Measurements from ENCODE around the gene C11orf98.

Gene C11orf98

GRCh38 chr11:62665075-62665598 lies at the start of gene C11orf98, which contains the start of gene CSKMT:
Gene C11orf98, minus strand, starts transcription at chr11:62665210. Its CDS starts 41 bp downstream, at chr11:62665169.
Gene CSKMT, plus strand, starts transcription at chr11:62665312. Its CDS starts 568 bp downstream, at chr11:62665880.
- peak; percentile 93 for DNase-seq
- H3K4me1 ChIP-seq (ENCODE audit: low read length) = peaks cover 5% of the 10 kb centered on the region; the same call in 1 of the 2 replicates
- no peaks in the 10 kb centered on the region for H3K27me3 ChIP-seq (replicated peaks; ENCODE audit: insufficient read depth, low read length)
- peak within 1 kb of the TSS; percentile 83 for H3K9ac ChIP-seq (ENCODE audit: low read length)
- peak within 1 kb of the TSS; percentile 67; the same call in 1 of the 2 replicates for H3K27ac ChIP-seq (ENCODE audit: low read length)
- H2AFZ ChIP-seq (ENCODE audit: low read length) = peak within 1 kb of the TSS; percentile 98
- H3K4me3 ChIP-seq (ENCODE audit: low read length) = peak within 1 kb of the TSS; percentile 97
- H3K9me2 ChIP-seq (replicated peaks; ENCODE audit: insufficient read depth, low read length) = no peaks in the 10 kb centered on the region
- H4K20me1 ChIP-seq (ENCODE audit: insufficient read depth, low read length) = no peaks in the 10 kb centered on the region
- peak within 1 kb of the TSS; percentile 70 for H3K4me2 ChIP-seq (ENCODE audit: low read depth, low read length)
- H3K36me3 ChIP-seq (replicated peaks; ENCODE audit: insufficient read depth, low read length) = no peaks in the 10 kb centered on the region; the same call in 1 of the 2 replicates
- no peak for TF ChIP-seq EZH2phosphoT487 (IDR thresholded peaks at IDR 0.05; ENCODE audit: low read length)
- no peak for TF ChIP-seq CTCF (IDR thresholded peaks at IDR 0.05; ENCODE audit: low read length)
- no peak for TF ChIP-seq EZH2 (optimal IDR thresholded peaks at IDR 0.05; ENCODE audit: low read depth, low read length)
- peaks cover 36% of the 10 kb centered on the region for H3K79me2 ChIP-seq (ENCODE audit: low read length)
- peaks cover 42% of the 10 kb centered on the region for H3F3A ChIP-seq (ENCODE audit: insufficient read depth, low read length)
- no peaks in the 10 kb centered on the region for H3K9me3 ChIP-seq (replicated peaks; ENCODE audit: insufficient read depth, low read length)

- Histone ChIP-seq H2AFZ (ENCODE audit: low read length) (no peak overlapping the region), H4K20me1 (ENCODE audit: insufficient read depth, low read length) (no peaks in the 10 kb centered on the region), H3K9me2 (replicated peaks; ENCODE audit: insufficient read depth, low read length) (no peaks in the 10 kb centered on the region), H3K9me3 (replicated peaks; ENCODE audit: insufficient read depth, low read length) (no peaks in the 10 kb centered on the region), H3K4me1 (ENCODE audit: low read length) (peaks cover 71% of the 10 kb centered on the region), H3K79me2 (ENCODE audit: low read length) (peaks cover 62% of the 10 kb centered on the region), H3K4me3 (ENCODE audit: low read length) (no peak overlapping the region), H3F3A (ENCODE audit: insufficient read depth, low read length) (peaks cover 76% of the 10 kb centered on the region), H3K4me2 (ENCODE audit: low read depth, low read length) (peak overlapping the region; percentile 19), H3K9ac (ENCODE audit: low read length) (peak overlapping the region; percentile 5; the same call in 1 of the 2 replicates), H3K36me3 (replicated peaks; ENCODE audit: insufficient read depth, low read length) (peaks cover 15% of the 10 kb centered on the region), H3K27ac (ENCODE audit: low read length) (peak overlapping the region; percentile 68), H3K27me3 (replicated peaks; ENCODE audit: insufficient read depth, low read length) (no peaks in the 10 kb centered on the region)
- DNase-seq = peak; percentile 54
- TF ChIP-seq EZH2phosphoT487 (IDR thresholded peaks at IDR 0.05; ENCODE audit: low read length) = no peak
- peak; percentile 10; the same call in 1 of the 2 replicates for TF ChIP-seq CTCF (IDR thresholded peaks at IDR 0.05; ENCODE audit: low read length)
- no peak for TF ChIP-seq EZH2 (optimal IDR thresholded peaks at IDR 0.05; ENCODE audit: low read depth, low read length)
Observed at GRCh38 chr11:62713343-62713742, 48.3 kb upstream of the C11orf98 start.

DNA sequence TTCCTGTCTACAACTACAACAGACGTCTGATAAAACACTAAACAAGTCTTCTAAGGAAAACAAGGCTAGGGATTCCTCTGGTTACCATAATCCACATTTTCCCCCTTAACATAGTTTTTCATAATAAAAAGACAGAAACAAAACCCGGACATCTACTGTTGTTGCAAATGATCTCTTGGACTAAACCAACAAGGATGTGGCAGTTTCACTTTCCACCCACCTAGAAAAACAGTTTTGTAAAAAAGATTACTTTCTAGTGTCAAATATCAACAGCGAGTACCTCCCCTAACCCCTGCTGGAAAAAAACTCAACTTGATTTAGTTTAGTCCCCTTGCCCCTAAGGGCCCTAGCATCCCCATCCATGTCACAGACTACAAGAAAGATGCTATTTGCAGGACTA lies 47.9 kb upstream of the C11orf98 start:
- H3K9me3 ChIP-seq (replicated peaks; ENCODE audit: insufficient read depth, low read length) = no peaks in the 10 kb centered on the region
- peaks cover 15% of the 10 kb centered on the region for H3K36me3 ChIP-seq (replicated peaks; ENCODE audit: insufficient read depth, low read length)
- no peak for TF ChIP-seq EZH2phosphoT487 (IDR thresholded peaks at IDR 0.05; ENCODE audit: low read length)
- no peak for TF ChIP-seq CTCF (IDR thresholded peaks at IDR 0.05; ENCODE audit: low read length)
- TF ChIP-seq EZH2 (optimal IDR thresholded peaks at IDR 0.05; ENCODE audit: low read depth, low read length) = no peak
- peaks cover 74% of the 10 kb centered on the region for H3F3A ChIP-seq (ENCODE audit: insufficient read depth, low read length)
- peaks cover 59% of the 10 kb centered on the region for H3K79me2 ChIP-seq (ENCODE audit: low read length)
- H3K4me3 ChIP-seq (ENCODE audit: low read length) = no peak overlapping the region
- H2AFZ ChIP-seq (ENCODE audit: low read length) = no peak overlapping the region
- no peaks in the 10 kb centered on the region for H3K9me2 ChIP-seq (replicated peaks; ENCODE audit: insufficient read depth, low read length)
- H3K9ac ChIP-seq (ENCODE audit: low read length) = peak overlapping the region; percentile 5; the same call in 1 of the 2 replicates
- peak overlapping the region; percentile 68 for H3K27ac ChIP-seq (ENCODE audit: low read length)
- H3K4me1 ChIP-seq (ENCODE audit: low read length) = peaks cover 72% of the 10 kb centered on the region
- H3K27me3 ChIP-seq (replicated peaks; ENCODE audit: insufficient read depth, low read length) = no peaks in the 10 kb centered on the region
- H4K20me1 ChIP-seq (ENCODE audit: insufficient read depth, low read length) = no peaks in the 10 kb centered on the region
- DNase-seq = peak; percentile 54
- peak overlapping the region; percentile 19 for H3K4me2 ChIP-seq (ENCODE audit: low read depth, low read length)
